ENCODE measurements around the gene ALK. TPM values are rescaled to one million over a fixed set of nuclear protein-coding genes. Genes with fewer than 3 reads are reported as not detected.

The ALK gene
- total RNA-seq, 4 donors from 2014 or later: 0.19 TPM; not detected in 3

DNA sequence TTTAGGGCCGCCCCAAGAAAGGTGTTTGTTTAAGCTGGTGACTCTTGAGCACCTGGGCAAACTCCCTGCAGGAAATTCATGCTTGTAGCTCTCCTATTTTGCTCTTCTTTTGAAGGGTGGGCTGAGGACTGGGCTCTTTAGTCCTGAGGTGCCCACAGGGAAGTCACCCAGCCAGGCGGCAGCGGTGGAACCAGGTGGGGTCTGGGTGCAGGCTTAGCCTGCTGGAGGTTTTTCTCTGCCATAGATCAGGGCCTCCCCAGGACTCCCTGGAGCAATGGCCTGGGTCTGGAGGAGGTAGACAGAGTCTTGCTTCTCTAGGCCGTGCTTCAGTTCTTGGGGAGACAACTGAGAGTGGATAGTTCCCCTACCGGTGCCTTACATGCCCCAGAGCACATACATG is 706.3 kb downstream of the ALK start:
- no peaks in the 10 kb centered on the region for H3K9me3 ChIP-seq
- no peaks in the 10 kb centered on the region for H3K27me3 ChIP-seq
- TF ChIP-seq, protein P1, sequence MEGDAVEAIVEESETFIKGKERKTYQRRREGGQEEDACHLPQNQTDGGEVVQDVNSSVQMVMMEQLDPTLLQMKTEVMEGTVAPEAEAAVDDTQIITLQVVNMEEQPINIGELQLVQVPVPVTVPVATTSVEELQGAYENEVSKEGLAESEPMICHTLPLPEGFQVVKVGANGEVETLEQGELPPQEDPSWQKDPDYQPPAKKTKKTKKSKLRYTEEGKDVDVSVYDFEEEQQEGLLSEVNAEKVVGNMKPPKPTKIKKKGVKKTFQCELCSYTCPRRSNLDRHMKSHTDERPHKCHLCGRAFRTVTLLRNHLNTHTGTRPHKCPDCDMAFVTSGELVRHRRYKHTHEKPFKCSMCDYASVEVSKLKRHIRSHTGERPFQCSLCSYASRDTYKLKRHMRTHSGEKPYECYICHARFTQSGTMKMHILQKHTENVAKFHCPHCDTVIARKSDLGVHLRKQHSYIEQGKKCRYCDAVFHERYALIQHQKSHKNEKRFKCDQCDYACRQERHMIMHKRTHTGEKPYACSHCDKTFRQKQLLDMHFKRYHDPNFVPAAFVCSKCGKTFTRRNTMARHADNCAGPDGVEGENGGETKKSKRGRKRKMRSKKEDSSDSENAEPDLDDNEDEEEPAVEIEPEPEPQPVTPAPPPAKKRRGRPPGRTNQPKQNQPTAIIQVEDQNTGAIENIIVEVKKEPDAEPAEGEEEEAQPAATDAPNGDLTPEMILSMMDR (IDR thresholded peaks at IDR 0.05): no peak
- no peak overlapping the region for H3K4me3 ChIP-seq
- no peaks in the 10 kb centered on the region for H3K4me1 ChIP-seq
- 67 to 81% methylated on average over 1 to 4 of the region's 5 CpGs for WGBS, 2 donors
- no peak for DNase-seq
- H3K36me3 ChIP-seq: no peaks in the 10 kb centered on the region
- intact Hi-C loops (cut with DNase I): no loop called here
- no peak overlapping the region for H3K27ac ChIP-seq

- H3K4me1 ChIP-seq: no peaks in the 10 kb centered on the region
- no peaks in the 10 kb centered on the region for H3K36me3 ChIP-seq
- whole genome bisulfite sequencing, 2 donors: 38 to 48% methylated on average over 6 to 9 of the region's 9 CpGs
- no peak overlapping the region for H3K27ac ChIP-seq
- H3K9me3 ChIP-seq: no peaks in the 10 kb centered on the region
- H3K4me3 ChIP-seq: no peak overlapping the region
- H3K27me3 ChIP-seq: no peaks in the 10 kb centered on the region
- no peak for DNase-seq
- intact Hi-C loops (cut with DNase I): no loop called here
- TF ChIP-seq, protein P1 (IDR thresholded peaks at IDR 0.05): no peak
- TF ChIP-seq POLR2A (IDR thresholded peaks at IDR 0.05): no peak
Observed at GRCh38 chr2:29213888-29214291, 707.5 kb downstream of the ALK start.

DNA sequence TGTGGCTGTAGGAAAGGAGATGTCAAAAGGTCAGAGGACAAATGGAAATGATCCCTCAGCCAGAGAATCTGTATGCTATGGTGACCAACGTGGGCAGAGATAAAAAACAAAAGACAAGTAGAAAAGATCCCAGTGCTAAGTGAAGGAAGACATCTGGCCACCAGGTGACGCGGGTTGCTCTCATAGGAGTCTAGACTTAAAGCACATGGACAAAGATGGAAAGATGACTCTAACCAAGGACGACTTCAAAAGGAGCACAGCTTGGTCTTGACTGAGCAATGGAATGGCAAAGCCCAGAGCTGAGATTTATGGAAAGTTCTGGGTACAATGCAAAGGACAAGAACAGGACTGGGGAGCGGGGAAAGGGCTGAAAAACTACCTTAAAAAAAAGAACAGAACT is 709.4 kb downstream of the ALK start:
- 50 to 58% methylated on average over 5 of the region's 5 CpGs for WGBS, 2 donors
- no peaks in the 10 kb centered on the region for H3K9me3 ChIP-seq
- peaks cover 0 to 8% (median 0%) of the 10 kb centered on the region in 3 donors for H3K36me3 ChIP-seq
- TF ChIP-seq, protein P1 (IDR thresholded peaks at IDR 0.05): peak in 1 of 6 experiments; percentile 15
- TF ChIP-seq POLR2A (IDR thresholded peaks at IDR 0.05): no peak
- intact Hi-C loops (cut with DNase I): no loop called here
- H3K4me3 ChIP-seq: no peak overlapping the region
- H3K27me3 ChIP-seq: no peaks in the 10 kb centered on the region
- no peak for DNase-seq
- H3K4me1 ChIP-seq: no peaks in the 10 kb centered on the region
- H3K27ac ChIP-seq: no peak overlapping the region

DNA sequence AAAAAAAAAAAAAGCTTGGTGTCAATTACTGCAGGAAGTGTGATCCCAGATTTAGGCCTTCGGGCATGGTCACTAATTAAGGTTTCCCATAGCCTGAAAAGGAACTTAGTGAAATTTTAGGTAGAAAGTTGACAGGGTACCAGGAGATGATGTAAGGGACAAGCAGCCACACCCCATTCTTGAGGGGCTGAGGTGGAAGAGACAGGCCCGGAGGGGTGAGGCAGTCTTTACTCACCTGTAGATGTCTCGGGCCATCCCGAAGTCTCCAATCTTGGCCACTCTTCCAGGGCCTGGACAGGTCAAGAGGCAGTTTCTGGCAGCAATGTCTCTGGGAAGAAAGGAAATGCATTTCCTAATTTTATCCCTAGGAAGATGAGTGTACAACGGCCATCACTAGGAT is 711.8 kb downstream of the ALK start:
- Histone ChIP-seq H3K4me1 (no peaks in the 10 kb centered on the region), H3K4me3 (no peak overlapping the region), H3K36me3 (peaks cover 0 to 14% (median 0%) of the 10 kb centered on the region in 3 donors), H3K9me3 (no peaks in the 10 kb centered on the region), H3K27ac (no peak overlapping the region), H3K27me3 (no peaks in the 10 kb centered on the region)
- DNase-seq: no peak
- WGBS, 2 donors: 90 to 92% methylated on average over 3 to 5 of the region's 5 CpGs
- intact Hi-C loops (cut with DNase I): no loop called here
- TF ChIP-seq, protein P1 (IDR thresholded peaks at IDR 0.05): no peak
- no peak for TF ChIP-seq POLR2A (IDR thresholded peaks at IDR 0.05)

DNA sequence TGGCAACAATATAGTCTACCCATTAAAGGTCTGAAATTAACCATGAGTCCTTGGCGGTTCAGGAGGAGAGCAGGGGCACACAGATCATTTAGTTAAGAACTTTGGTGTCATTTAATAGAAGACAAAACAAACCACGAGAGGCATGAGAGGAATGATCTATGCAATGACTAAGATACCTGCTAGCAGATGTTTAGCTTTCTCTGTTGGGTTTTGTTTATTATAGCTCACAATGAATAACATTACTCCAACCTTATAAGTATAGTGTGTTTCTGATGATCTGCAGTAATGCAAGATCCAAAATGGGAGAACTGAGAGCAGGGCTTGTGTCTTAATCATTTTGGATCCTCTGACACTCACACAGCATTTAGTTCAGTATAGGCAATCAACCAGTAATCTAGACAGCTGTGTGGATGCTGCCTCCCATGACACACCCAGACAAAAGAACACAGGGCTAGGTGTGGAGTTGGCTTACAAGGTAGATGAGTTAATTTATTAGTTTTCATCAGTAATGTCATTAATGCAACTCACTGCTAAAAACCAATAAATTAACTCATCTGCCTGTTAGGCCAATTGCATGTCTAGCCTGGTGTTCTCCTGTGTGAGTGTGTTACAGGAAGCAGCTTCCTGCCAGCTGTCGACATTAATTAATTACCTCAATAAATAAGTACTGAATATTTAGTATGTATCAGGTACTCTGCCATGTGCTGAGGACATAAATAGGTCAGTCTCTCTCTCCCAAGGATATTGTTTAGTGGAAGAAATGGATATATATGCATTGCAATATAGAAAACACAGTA is 713.8 kb downstream of the ALK start:
- H3K36me3 ChIP-seq: peaks cover 0 to 16% (median 0%) of the 10 kb centered on the region in 3 donors
- H3K27me3 ChIP-seq: no peaks in the 10 kb centered on the region
- TF ChIP-seq, protein P1 (IDR thresholded peaks at IDR 0.05): no peak
- no peak for TF ChIP-seq POLR2A (IDR thresholded peaks at IDR 0.05)
- no peak overlapping the region for H3K4me3 ChIP-seq
- DNase-seq: no peak
- no peaks in the 10 kb centered on the region for H3K9me3 ChIP-seq
- 58 to 69% methylated on average over 3 of the region's 3 CpGs for WGBS, 2 donors
- no peak overlapping the region for H3K27ac ChIP-seq
- intact Hi-C loops (cut with DNase I): no loop called here
- no peaks in the 10 kb centered on the region for H3K4me1 ChIP-seq
